ENCODE measurements around the gene CD40.

Gene CD40

GRCh38 chr20:46159101-46159897 lies 41.2 kb downstream of the CD40 start:
- Mint-ChIP-seq H3K9me3 (no peaks in the 10 kb centered on the region), H3K27me3 (ENCODE audit: low read depth) (peaks cover 7% of the 10 kb centered on the region), H3K27ac (no peak overlapping the region), H3K4me3 (no peak overlapping the region), H3K4me1 (ENCODE audit: low read depth) (no peaks in the 10 kb centered on the region), H3K36me3 (ENCODE audit: low read depth) (no peaks in the 10 kb centered on the region)

DNA sequence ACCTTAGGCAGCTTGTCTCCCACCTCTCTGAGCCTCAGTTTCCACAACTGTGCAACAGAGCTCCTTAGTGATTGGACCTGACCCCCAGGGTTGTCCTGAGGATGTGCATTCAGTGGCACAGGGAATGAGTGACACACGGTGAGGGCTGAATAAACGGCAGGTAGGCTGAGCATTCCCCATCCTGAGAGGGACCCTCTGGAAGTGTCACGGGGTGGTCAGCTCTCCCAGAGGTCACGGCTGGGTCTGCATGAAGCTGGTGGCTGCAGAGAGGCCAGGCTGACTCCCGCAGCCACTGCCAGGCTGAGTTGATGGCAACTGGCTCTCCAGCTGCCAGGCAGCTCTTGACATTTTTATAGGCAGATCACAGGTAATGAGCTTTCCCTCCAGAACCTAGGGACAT lies 42.5 kb downstream of the CD40 start:
- Mint-ChIP-seq H3K27me3 (ENCODE audit: low read depth) (peaks cover 3% of the 10 kb centered on the region), H3K9me3 (no peaks in the 10 kb centered on the region), H3K36me3 (ENCODE audit: low read depth) (no peaks in the 10 kb centered on the region), H3K4me3 (no peak overlapping the region), H3K27ac (no peak overlapping the region), H3K4me1 (ENCODE audit: low read depth) (no peaks in the 10 kb centered on the region)

DNA sequence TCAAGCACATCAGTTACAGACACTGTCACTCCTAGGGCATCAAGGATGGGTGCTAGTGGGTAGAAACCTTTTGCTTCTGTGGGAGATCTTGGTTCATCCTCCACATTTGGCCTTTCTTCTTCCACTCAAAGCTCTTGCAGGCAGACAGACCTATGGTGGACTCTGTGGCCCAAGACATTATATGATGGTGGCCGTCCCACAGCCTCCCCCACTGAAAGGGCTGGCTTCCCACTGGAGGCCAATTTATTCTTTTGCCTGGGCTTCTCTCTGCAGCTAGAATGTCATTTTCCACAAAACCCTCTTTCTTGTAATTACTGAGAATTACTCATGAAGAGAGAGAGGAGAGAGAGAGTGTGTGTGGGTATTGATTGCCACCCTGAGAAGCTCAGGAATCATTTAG lies 43.8 kb downstream of the CD40 start:
- H3K4me3 Mint-ChIP-seq, result no peak overlapping the region
- H3K4me1 Mint-ChIP-seq (ENCODE audit: low read depth), result no peaks in the 10 kb centered on the region
- no peaks in the 10 kb centered on the region for H3K9me3 Mint-ChIP-seq
- no peak overlapping the region for H3K27ac Mint-ChIP-seq
- peaks cover 3% of the 10 kb centered on the region for H3K27me3 Mint-ChIP-seq (ENCODE audit: low read depth)
- H3K36me3 Mint-ChIP-seq (ENCODE audit: low read depth), result no peaks in the 10 kb centered on the region

- Mint-ChIP-seq H3K4me3 (no peak overlapping the region), H3K27me3 (ENCODE audit: low read depth) (no peaks in the 10 kb centered on the region), H3K36me3 (ENCODE audit: low read depth) (no peaks in the 10 kb centered on the region), H3K27ac (no peak overlapping the region), H3K9me3 (no peaks in the 10 kb centered on the region), H3K4me1 (ENCODE audit: low read depth) (no peaks in the 10 kb centered on the region)
Measured at GRCh38 chr20:46164254-46164653, 46.1 kb downstream of the CD40 start.

DNA sequence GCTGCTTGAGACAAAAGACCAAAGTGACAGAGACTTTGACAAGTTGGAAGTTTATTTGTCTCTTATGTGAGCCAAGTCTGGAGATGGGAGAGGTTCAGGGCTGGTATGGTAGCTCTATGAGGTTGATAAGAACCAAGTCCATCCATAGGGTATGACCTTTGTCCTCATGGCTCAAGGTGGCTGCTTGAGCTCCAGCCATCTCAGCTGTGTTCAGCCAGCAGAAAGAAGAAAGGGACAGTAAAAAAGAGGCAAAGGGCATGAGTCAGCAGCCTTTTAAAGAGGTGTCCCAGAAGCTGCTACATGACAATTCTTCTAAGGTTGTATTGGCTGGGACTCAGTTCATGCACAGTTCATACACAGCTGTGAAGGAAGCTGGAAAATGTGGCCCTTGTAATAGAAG lies 49.0 kb downstream of the CD40 start:
- no peak overlapping the region for H3K27ac Mint-ChIP-seq
- no peaks in the 10 kb centered on the region for H3K36me3 Mint-ChIP-seq (ENCODE audit: low read depth)
- no peak overlapping the region for H3K4me3 Mint-ChIP-seq
- H3K4me1 Mint-ChIP-seq (ENCODE audit: low read depth), result no peaks in the 10 kb centered on the region
- no peaks in the 10 kb centered on the region for H3K9me3 Mint-ChIP-seq
- H3K27me3 Mint-ChIP-seq (ENCODE audit: low read depth), result peaks cover under 1% of the 10 kb centered on the region

DNA sequence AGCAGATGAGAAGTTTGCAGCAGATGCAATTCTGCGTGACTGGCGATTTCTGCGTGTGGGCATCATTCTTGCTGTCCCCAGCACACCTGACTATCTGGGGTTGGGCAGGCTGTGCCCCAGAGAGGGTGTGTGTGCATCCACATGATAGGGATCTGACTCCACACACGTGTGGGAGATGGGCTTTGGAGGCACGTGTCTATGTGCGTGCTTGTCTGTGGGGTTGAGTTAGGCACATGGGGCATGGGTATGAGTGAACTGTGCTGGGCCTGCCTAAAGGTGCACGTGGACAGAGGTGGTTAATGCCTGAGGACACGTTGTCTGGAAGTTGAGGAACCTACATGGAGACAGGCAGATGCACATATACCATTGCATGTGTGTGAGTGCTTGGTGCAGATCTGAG lies 50.3 kb downstream of the CD40 start:
- Mint-ChIP-seq H3K9me3 (no peaks in the 10 kb centered on the region), H3K27ac (no peak overlapping the region), H3K27me3 (ENCODE audit: low read depth) (peaks cover 14% of the 10 kb centered on the region), H3K4me1 (ENCODE audit: low read depth) (no peaks in the 10 kb centered on the region), H3K4me3 (no peak overlapping the region), H3K36me3 (ENCODE audit: low read depth) (no peaks in the 10 kb centered on the region)

DNA sequence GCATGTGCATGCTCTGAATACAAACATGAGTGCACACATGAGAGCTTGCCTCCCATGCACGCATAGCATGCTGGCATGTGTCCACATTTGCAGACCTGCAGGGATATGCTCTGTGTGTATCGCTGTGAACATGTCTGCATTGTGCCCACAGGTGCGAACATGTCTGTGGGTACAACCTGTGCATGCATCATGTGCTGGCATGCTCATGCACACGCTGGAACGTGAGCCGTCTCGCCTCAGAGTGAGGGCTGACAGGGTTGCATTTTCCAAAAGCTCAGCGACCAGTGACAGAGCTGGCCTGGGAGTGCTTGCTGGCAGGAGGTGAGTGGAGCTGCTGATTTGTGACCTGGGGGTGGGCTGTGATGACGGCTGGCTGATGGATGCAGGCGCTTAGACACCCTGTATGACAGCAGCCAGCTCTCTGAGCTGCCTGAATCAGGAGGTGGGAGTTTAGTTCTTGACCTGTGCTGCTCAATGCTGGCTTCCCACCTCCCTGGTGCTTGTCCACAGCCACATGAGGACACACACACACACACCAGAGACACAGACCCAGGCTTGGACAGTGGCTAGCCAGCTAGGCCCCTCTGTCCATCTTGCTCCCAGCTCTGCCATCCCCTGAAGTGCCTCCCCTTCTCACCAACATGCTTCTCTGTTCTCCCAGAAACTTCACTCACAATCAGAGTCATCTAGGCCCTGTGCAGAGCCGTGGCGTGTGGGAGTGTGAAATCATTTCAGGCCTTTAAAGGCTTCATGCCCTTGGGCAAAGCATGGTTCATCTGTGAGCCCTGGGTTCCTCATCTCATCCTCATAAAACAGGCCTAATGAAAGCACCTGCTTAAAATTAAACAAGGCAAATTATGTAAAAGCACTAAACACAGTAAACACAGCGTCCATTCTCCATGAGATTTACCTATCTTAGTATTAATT lies 51.4 kb downstream of the CD40 start:
- Mint-ChIP-seq H3K9me3 (no peaks in the 10 kb centered on the region), H3K27me3 (ENCODE audit: low read depth) (peaks cover 21% of the 10 kb centered on the region), H3K36me3 (ENCODE audit: low read depth) (no peaks in the 10 kb centered on the region), H3K4me3 (no peak overlapping the region), H3K4me1 (ENCODE audit: low read depth) (no peaks in the 10 kb centered on the region), H3K27ac (no peak overlapping the region)

- H3K27me3 Mint-ChIP-seq (ENCODE audit: low read depth), result peaks cover 37% of the 10 kb centered on the region
- H3K9me3 Mint-ChIP-seq, result no peaks in the 10 kb centered on the region
- no peaks in the 10 kb centered on the region for H3K4me1 Mint-ChIP-seq (ENCODE audit: low read depth)
- no peaks in the 10 kb centered on the region for H3K36me3 Mint-ChIP-seq (ENCODE audit: low read depth)
- H3K27ac Mint-ChIP-seq, result no peak overlapping the region
- no peak overlapping the region for H3K4me3 Mint-ChIP-seq
Measured at GRCh38 chr20:46171476-46171875, 53.4 kb downstream of the CD40 start.

DNA sequence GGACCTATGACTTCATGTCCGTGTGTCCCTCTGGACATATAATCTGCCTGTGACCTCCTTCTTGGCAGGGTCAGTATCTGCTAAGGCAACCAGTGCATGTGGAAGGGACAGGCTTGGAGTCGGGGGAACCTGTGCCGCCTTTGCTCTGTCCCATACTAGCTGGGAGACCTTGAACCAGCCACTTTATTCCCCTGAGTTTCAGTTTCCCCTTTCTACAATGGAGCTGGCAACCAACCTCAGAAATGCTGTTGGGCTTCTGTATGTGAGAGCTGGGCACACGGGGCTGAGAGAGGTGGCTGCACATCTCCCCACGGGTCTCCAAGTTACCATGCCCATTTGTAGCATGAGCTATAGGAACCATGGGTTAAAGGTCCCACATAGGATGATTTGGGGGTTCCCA lies 53.8 kb downstream of the CD40 start:
- peaks cover 39% of the 10 kb centered on the region for H3K27me3 Mint-ChIP-seq (ENCODE audit: low read depth)
- no peaks in the 10 kb centered on the region for H3K36me3 Mint-ChIP-seq (ENCODE audit: low read depth)
- no peak overlapping the region for H3K4me3 Mint-ChIP-seq
- no peak overlapping the region for H3K27ac Mint-ChIP-seq
- H3K9me3 Mint-ChIP-seq, result no peaks in the 10 kb centered on the region
- H3K4me1 Mint-ChIP-seq (ENCODE audit: low read depth), result no peaks in the 10 kb centered on the region

- Mint-ChIP-seq H3K36me3 (ENCODE audit: low read depth) (no peaks in the 10 kb centered on the region), H3K27ac (no peak overlapping the region), H3K9me3 (no peaks in the 10 kb centered on the region), H3K27me3 (ENCODE audit: low read depth) (peaks cover 39% of the 10 kb centered on the region), H3K4me3 (no peak overlapping the region), H3K4me1 (ENCODE audit: low read depth) (no peaks in the 10 kb centered on the region)
Measured at GRCh38 chr20:46172455-46172854, 54.3 kb downstream of the CD40 start.

GRCh38 chr20:46172961-46173536 lies 54.9 kb downstream of the CD40 start:
- peaks cover 39% of the 10 kb centered on the region for H3K27me3 Mint-ChIP-seq (ENCODE audit: low read depth)

DNA sequence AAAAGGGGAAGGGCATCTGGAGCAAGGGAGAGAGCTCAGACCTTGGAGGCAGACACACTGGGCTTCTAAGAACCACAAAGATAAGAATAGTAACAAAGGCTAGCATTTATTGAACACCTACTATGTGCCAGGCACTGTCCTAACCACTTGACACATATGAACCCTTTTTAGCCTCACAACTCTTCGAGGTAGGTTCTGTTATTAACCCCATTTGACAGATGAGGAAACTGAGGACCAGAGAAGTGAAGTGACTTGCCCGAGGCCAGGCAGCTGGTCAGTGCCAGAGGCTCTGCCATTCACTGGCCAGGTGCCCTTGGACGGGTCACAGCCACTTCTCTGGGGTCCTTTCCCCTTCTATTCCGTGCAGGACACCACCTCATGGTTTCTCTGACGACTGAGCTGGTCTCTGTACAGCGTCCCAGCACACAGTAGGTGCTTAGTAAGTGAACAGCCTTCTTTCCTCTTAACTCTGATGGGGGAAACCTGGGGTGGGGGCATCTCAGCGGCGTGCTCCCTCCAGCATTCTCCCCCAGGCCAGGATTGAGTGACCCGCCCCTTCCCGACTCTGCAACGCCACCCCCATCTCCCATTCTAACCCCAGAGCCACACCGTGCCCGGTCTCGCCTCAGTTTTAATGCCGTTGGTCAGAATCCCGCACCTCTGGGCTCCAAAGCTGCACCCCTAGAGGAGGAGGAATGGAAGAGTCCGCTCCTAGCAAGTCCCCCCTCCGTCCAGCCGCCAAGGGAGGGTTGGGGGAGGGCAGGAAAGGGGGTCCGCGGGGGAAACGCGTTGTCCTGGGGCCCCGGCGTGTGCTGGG lies 55.7 kb downstream of the CD40 start:
- Mint-ChIP-seq H3K4me3 (no peak overlapping the region), H3K27me3 (ENCODE audit: low read depth) (peaks cover 39% of the 10 kb centered on the region), H3K4me1 (ENCODE audit: low read depth) (no peaks in the 10 kb centered on the region)

More at GRCh38 chr20:46172961-46173536, 54.9 kb downstream of the CD40 start:
- Mint-ChIP-seq H3K27ac (no peak overlapping the region), H3K4me1 (ENCODE audit: low read depth) (no peaks in the 10 kb centered on the region), H3K36me3 (ENCODE audit: low read depth) (no peaks in the 10 kb centered on the region), H3K4me3 (no peak overlapping the region), H3K9me3 (no peaks in the 10 kb centered on the region)

DNA sequence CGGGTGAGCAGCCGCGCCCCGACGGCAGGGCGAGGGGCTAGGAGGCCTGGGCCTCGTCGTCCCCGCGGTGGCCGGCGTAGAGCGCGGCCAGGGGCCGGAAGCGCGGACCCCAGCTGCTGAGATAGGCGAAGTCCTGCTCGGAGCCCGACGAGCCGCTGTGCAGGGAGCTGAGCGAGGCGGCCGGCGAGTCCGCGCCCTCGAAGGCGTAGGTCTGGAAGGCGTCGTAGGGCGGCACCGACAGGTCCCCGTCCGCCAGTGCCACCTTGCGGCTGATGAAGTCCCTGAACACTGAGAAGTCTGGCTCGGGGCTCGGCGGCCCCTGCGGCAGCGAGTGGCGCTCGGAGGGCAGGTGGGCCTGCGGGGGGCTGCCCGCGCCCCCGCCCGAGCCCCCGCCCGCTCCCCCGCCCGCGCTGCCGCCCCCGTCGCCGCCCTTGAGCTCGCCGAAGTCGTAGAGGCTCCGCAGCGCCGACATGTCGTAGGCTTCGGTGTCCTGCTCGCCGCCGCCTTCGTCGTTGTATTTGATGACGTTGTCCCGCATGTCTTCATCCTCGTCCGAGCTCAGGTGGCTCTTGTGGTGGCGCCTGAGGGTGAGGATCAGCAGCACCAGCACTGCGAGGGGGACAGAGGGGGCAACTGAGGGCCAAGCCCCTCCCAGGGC lies 56.5 kb downstream of the CD40 start:
- Mint-ChIP-seq H3K4me1 (ENCODE audit: low read depth) (no peaks in the 10 kb centered on the region), H3K9me3 (no peaks in the 10 kb centered on the region), H3K27me3 (ENCODE audit: low read depth) (peaks cover 39% of the 10 kb centered on the region), H3K27ac (no peak overlapping the region), H3K4me3 (no peak overlapping the region), H3K36me3 (ENCODE audit: low read depth) (no peaks in the 10 kb centered on the region)

More for the DNA sequence above, 55.7 kb downstream of the CD40 start:
- H3K36me3 Mint-ChIP-seq (ENCODE audit: low read depth), result no peaks in the 10 kb centered on the region
- no peaks in the 10 kb centered on the region for H3K9me3 Mint-ChIP-seq
- H3K27ac Mint-ChIP-seq, result no peak overlapping the region

- Mint-ChIP-seq H3K4me1 (ENCODE audit: low read depth) (no peaks in the 10 kb centered on the region), H3K36me3 (ENCODE audit: low read depth) (no peaks in the 10 kb centered on the region), H3K27me3 (ENCODE audit: low read depth) (peaks cover 39% of the 10 kb centered on the region), H3K27ac (no peak overlapping the region), H3K9me3 (no peaks in the 10 kb centered on the region), H3K4me3 (no peak overlapping the region)
Measured at GRCh38 chr20:46175127-46175494, 57.0 kb downstream of the CD40 start.

Data from T-helper 1 cell treated with Interleukin-12 subunit alpha and Interleukin-12 subunit beta and Interleukin-4 antibody, amounts not matched to agents 30 μg/mL and 1 μg/mL, for 36 hours (primary cell).